ENCODE data around the gene JPH2.

JPH2 gene

GRCh38 chr20:44110816-44111568, 76.0 kb downstream of the JPH2 start:
- H3K79me2 ChIP-seq (ENCODE audit: insufficient read depth, low read length): no peaks in the 10 kb centered on the region
- H3K4me3 ChIP-seq (ENCODE audit: insufficient read depth, low read length, poor library complexity, severe bottlenecking): no peak overlapping the region
- H3K4me2 ChIP-seq (ENCODE audit: low read depth, low read length, poor library complexity, severe bottlenecking): no peak overlapping the region
- H4K20me1 ChIP-seq (ENCODE audit: low read depth, low read length): no peaks in the 10 kb centered on the region
- no peak overlapping the region for H2AFZ ChIP-seq (ENCODE audit: low read depth, low read length, severe bottlenecking)
- H3K9me2 ChIP-seq (replicated peaks; ENCODE audit: insufficient read depth, low read length): no peaks in the 10 kb centered on the region
- H3K27me3 ChIP-seq (ENCODE audit: low read length): no peaks in the 10 kb centered on the region
- H3F3A ChIP-seq (ENCODE audit: insufficient read depth): no peaks in the 10 kb centered on the region
- no peak overlapping the region for H3K9ac ChIP-seq (ENCODE audit: low read length)
- no peak overlapping the region for H3K27ac ChIP-seq (ENCODE audit: low read depth, low read length)
- H3K36me3 ChIP-seq (ENCODE audit: low read length): no peaks in the 10 kb centered on the region
- H3K9me3 ChIP-seq (ENCODE audit: insufficient read depth, low read length): no peaks in the 10 kb centered on the region
- TF ChIP-seq CTCF (IDR thresholded peaks at IDR 0.05; ENCODE audit: insufficient read depth, low read length, poor library complexity, severe bottlenecking): no peak
- TF ChIP-seq EZH2phosphoT487 (conservative IDR thresholded peaks at IDR 0.05; ENCODE audit: low read length): no peak

GRCh38 chr20:44109951-44110361, 77.0 kb downstream of the JPH2 start:
- no peak overlapping the region for H3K4me2 ChIP-seq (ENCODE audit: low read depth, low read length, poor library complexity, severe bottlenecking)
- H3K9me3 ChIP-seq (ENCODE audit: insufficient read depth, low read length): no peaks in the 10 kb centered on the region
- no peak overlapping the region for H3K4me3 ChIP-seq (ENCODE audit: insufficient read depth, low read length, poor library complexity, severe bottlenecking)
- H3F3A ChIP-seq (ENCODE audit: insufficient read depth): no peaks in the 10 kb centered on the region
- no peaks in the 10 kb centered on the region for H3K27me3 ChIP-seq (ENCODE audit: low read length)
- no peaks in the 10 kb centered on the region for H4K20me1 ChIP-seq (ENCODE audit: low read depth, low read length)
- H3K9me2 ChIP-seq (replicated peaks; ENCODE audit: insufficient read depth, low read length): no peaks in the 10 kb centered on the region
- H3K27ac ChIP-seq (ENCODE audit: low read depth, low read length): no peak overlapping the region
- H3K79me2 ChIP-seq (ENCODE audit: insufficient read depth, low read length): no peaks in the 10 kb centered on the region
- no peak overlapping the region for H2AFZ ChIP-seq (ENCODE audit: low read depth, low read length, severe bottlenecking)
- no peak overlapping the region for H3K9ac ChIP-seq (ENCODE audit: low read length)
- TF ChIP-seq CTCF (IDR thresholded peaks at IDR 0.05; ENCODE audit: insufficient read depth, low read length, poor library complexity, severe bottlenecking) (no peak), EZH2phosphoT487 (conservative IDR thresholded peaks at IDR 0.05; ENCODE audit: low read length) (no peak)
- no peaks in the 10 kb centered on the region for H3K36me3 ChIP-seq (ENCODE audit: low read length)

- Histone ChIP-seq H3F3A (ENCODE audit: insufficient read depth) (no peaks in the 10 kb centered on the region), H2AFZ (ENCODE audit: low read depth, low read length, severe bottlenecking) (no peak overlapping the region), H3K9ac (ENCODE audit: low read length) (no peak overlapping the region), H3K4me3 (ENCODE audit: insufficient read depth, low read length, poor library complexity, severe bottlenecking) (no peak overlapping the region), H3K27ac (ENCODE audit: low read depth, low read length) (no peak overlapping the region), H3K9me2 (replicated peaks; ENCODE audit: insufficient read depth, low read length) (no peaks in the 10 kb centered on the region), H3K4me2 (ENCODE audit: low read depth, low read length, poor library complexity, severe bottlenecking) (no peak overlapping the region), H4K20me1 (ENCODE audit: low read depth, low read length) (no peaks in the 10 kb centered on the region), H3K27me3 (ENCODE audit: low read length) (no peaks in the 10 kb centered on the region), H3K36me3 (ENCODE audit: low read length) (no peaks in the 10 kb centered on the region), H3K79me2 (ENCODE audit: insufficient read depth, low read length) (no peaks in the 10 kb centered on the region), H3K9me3 (ENCODE audit: insufficient read depth, low read length) (no peaks in the 10 kb centered on the region)
- TF ChIP-seq CTCF (IDR thresholded peaks at IDR 0.05; ENCODE audit: insufficient read depth, low read length, poor library complexity, severe bottlenecking) (no peak), EZH2phosphoT487 (conservative IDR thresholded peaks at IDR 0.05; ENCODE audit: low read length) (no peak)
Observed at GRCh38 chr20:44106615-44107014, 80.4 kb downstream of the JPH2 start.

Data from SU-DHL-6 (cell line).